Measurements from ENCODE around the gene CRY1.

GRCh38 chr12:107064243-107064642 is 29.1 kb downstream of the CRY1 start:
- TF ChIP-seq, protein P1, sequence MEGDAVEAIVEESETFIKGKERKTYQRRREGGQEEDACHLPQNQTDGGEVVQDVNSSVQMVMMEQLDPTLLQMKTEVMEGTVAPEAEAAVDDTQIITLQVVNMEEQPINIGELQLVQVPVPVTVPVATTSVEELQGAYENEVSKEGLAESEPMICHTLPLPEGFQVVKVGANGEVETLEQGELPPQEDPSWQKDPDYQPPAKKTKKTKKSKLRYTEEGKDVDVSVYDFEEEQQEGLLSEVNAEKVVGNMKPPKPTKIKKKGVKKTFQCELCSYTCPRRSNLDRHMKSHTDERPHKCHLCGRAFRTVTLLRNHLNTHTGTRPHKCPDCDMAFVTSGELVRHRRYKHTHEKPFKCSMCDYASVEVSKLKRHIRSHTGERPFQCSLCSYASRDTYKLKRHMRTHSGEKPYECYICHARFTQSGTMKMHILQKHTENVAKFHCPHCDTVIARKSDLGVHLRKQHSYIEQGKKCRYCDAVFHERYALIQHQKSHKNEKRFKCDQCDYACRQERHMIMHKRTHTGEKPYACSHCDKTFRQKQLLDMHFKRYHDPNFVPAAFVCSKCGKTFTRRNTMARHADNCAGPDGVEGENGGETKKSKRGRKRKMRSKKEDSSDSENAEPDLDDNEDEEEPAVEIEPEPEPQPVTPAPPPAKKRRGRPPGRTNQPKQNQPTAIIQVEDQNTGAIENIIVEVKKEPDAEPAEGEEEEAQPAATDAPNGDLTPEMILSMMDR (optimal IDR thresholded peaks at IDR 0.05 in 1 of 3, IDR thresholded peaks at IDR 0.05 in 1 of 3, conservative IDR thresholded peaks at IDR 0.05 in 1 of 3; ENCODE audit: extremely low read depth in 1 of 3, insufficient read depth in 2 of 3, low read length in 3 of 3) = no peak
- no peak for TF ChIP-seq EZH2 (IDR thresholded peaks at IDR 0.05; ENCODE audit: low read length)
